ES-I3 (cell line): Measurements from ENCODE around the gene CYB5A.

Experiments
- H3K36me3 ChIP-seq: 2 replicates; pipeline ENCODE4 v1.6.1; 2013; ENCODE audit warnings: mild to moderate bottlenecking, low read length, control low read depth, moderate library complexity; ENCODE audit not compliant: insufficient read depth
- H3K4me1 ChIP-seq: 2 replicates; pipeline ENCODE4 v1.6.1; 2013; ENCODE audit warnings: mild to moderate bottlenecking, control low read depth, low read length; ENCODE audit not compliant: insufficient read depth
- H3K9ac ChIP-seq: 2 replicates; pipeline ENCODE4 v1.6.1; 2013; ENCODE audit warnings: low read depth, mild to moderate bottlenecking, low read length, moderate library complexity
- H3K9me3 ChIP-seq: 2 replicates; pipeline ENCODE4 v1.6.1; 2013; ENCODE audit warnings: mild to moderate bottlenecking, low read length, moderate library complexity; ENCODE audit not compliant: control insufficient read depth, insufficient read depth

The CYB5A gene

GRCh38 chr18:74216661-74217110 lies 75.1 kb downstream of the CYB5A start:
- no peak overlapping the region for H3K9ac ChIP-seq
- H3K9me3 ChIP-seq: no peaks in the 10 kb centered on the region
- no peaks in the 10 kb centered on the region for H3K4me1 ChIP-seq
- H3K36me3 ChIP-seq: no peaks in the 10 kb centered on the region

- Histone ChIP-seq H3K9ac (no peak overlapping the region), H3K9me3 (no peaks in the 10 kb centered on the region), H3K36me3 (no peaks in the 10 kb centered on the region), H3K4me1 (no peaks in the 10 kb centered on the region)
Observed at GRCh38 chr18:74215863-74216262, 75.9 kb downstream of the CYB5A start.

- Histone ChIP-seq H3K9me3 (no peaks in the 10 kb centered on the region), H3K9ac (no peak overlapping the region), H3K4me1 (no peaks in the 10 kb centered on the region), H3K36me3 (no peaks in the 10 kb centered on the region)
Observed at GRCh38 chr18:74213429-74213828, 78.3 kb downstream of the CYB5A start.

- no peaks in the 10 kb centered on the region for H3K36me3 ChIP-seq
- no peaks in the 10 kb centered on the region for H3K4me1 ChIP-seq
- no peak overlapping the region for H3K9ac ChIP-seq
- H3K9me3 ChIP-seq: no peaks in the 10 kb centered on the region
Observed at GRCh38 chr18:74204526-74205152, 87.1 kb downstream of the CYB5A start.

- Histone ChIP-seq H3K36me3 (no peaks in the 10 kb centered on the region), H3K9ac (no peak overlapping the region), H3K9me3 (no peaks in the 10 kb centered on the region), H3K4me1 (no peaks in the 10 kb centered on the region)
Observed at GRCh38 chr18:74203811-74204210, 88.0 kb downstream of the CYB5A start.
